T47D (cell line): ENCODE data around the gene EFEMP1.

ENCODE experiments used
- DNase-seq, 2 experiments: peaks; one replicate each; pipeline versions ENCODE4 v3.0.0 to v3.0.0-alpha.2; 2011 to 2012; ENCODE audit warnings: low read depth in 1 of 2, low spot score in 1 of 2
- JUND ChIP-seq: IDR thresholded peaks from 2 replicates; pipeline ENCODE4 v1.6.1; 2012; ENCODE audit warnings: low read depth
- in situ Hi-C: cut with HindIII; loops from 2 replicates; pipeline ENCODE4 v1.10.0; 2016; ENCODE audit warnings: low sequenced_read_pairs, low pct_unique_long_range_greater_than_20kb

Gene EFEMP1

DNA sequence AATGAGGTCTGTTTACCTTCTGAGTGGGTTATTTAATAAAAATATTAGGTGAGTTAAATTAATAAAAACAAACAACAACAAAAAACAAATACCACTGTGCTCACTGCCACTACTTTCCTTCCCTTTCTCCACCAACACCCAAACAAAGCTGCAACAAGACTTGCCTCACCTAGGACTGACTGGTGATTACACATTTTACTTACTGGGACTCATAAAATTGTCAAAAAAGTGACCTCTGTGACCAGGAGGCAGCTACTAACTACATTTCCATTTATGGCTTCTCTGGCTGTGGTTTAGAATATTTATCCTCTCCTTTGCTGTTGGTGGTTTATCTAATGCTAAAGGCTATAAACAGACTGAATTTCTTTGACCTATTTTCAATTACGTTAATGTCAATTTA, 39.8 kb downstream of the EFEMP1 start:
- in situ Hi-C loops, result no loop called here
- DNase-seq, result no peak
- no peak for TF ChIP-seq JUND

DNA sequence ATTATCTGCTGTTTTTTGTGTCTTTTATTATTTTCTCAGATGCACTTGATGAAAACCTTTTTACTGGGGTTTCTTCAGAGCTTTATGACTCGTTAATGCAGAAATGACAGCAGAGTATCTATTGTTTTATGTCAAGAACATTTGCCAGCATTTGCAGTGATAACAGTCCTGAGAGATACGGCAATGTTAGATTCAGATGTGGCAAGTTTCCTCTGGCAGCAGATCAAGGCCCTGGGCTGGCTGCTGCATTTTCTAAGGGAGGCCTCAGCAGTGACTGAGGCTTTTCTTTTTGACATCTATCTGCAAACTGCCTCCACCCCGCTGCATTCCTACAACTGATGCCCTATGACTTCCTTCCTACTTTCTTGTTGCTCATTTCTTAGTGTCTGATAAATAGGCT, 40.2 kb downstream of the EFEMP1 start:
- in situ Hi-C loops, result no loop called here
- DNase-seq, result no peak
- no peak for TF ChIP-seq JUND

DNA sequence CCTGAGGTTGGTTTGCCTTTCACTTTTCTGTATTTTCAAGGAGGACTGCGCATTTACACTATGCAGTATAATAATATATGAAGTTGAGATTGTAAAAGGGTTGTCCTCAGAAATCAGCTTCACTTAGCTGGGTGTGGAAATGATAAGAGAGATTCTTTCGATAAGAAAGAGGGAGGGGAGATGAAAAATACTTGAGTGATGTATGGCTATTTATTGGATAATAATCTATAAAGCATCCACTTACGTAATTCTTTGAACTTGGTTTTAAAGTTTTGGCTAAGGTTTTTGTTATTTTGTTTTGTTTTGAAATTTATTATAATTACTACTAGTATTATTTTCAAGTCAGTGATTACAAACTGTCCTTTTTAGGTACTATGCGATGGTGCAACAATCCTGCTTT, 40.6 kb downstream of the EFEMP1 start:
- in situ Hi-C loops, result no loop called here
- DNase-seq, result no peak
- TF ChIP-seq JUND, result no peak

DNA sequence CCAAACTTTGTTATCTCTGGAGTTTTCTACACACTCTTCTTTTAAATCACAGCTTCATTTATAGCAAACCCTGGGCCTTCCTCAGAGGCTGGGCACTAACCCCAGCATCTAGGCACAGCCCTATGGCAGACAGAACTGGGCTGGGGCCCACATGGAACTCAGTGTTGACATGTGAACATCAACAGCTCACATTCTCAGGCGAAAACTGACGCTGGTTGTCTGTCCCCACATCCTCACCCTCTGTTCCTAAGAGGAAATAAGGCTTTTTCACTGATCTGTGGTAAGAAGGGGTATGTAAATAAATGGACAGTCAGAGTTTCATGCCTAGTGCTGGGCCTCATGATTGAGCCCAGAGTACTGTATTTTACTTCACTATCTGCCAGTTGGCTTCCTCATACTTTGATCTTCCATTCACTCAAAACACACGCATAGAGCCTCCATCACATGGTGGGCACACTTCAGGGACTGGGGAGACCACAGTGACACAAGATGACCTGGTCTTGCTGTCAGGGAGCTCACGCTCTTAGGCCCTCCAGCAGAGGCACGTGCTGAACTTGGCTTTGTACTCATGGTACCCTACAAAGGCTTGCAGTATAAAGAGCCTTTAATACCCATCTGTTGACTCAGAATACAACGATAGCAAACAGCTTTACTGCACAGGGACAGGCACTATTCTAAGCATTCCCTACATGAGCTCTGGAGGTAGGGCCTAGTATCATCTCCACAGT, 43.0 kb downstream of the EFEMP1 start:
- in situ Hi-C loops, result no loop called here
- no peak for TF ChIP-seq JUND
- DNase-seq, result no peak

DNA sequence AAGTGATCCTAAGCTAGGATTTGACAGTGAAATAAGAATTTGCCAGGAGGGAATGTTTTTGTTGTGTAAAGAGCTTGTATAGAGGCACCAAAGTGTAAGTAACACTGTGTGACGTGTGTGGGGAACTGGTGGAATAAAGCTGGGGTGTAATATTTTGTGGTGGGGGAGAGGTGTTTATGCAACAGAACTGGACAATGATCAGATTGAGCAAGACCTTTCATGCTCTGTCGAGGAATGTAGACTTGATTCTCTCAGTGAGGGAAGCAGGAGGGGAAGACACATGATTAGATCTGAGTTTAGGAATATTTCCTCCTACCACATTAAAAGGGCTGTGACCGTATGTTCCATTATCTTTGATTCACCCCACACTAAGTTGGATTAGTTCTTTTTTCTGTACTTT, 43.6 kb downstream of the EFEMP1 start:
- no peak for DNase-seq
- in situ Hi-C loops, result no loop called here
- TF ChIP-seq JUND, result no peak

DNA sequence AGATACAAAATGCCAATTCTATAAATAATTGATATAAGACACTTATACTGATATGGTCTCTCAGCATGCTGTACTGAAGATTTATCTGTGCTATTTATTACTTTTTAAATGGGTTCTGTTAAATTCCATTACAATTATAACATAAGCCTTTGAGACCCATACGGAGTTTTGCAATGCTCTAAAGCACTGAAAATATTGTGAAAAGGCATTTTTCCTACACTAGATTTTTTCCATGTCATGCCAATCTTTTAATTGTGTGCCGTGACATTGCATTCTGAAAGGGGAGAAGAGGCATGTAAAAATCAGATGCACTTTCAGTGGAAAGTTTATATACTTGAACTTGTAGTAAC, 46.5 kb downstream of the EFEMP1 start:
- TF ChIP-seq JUND, result no peak

DNA sequence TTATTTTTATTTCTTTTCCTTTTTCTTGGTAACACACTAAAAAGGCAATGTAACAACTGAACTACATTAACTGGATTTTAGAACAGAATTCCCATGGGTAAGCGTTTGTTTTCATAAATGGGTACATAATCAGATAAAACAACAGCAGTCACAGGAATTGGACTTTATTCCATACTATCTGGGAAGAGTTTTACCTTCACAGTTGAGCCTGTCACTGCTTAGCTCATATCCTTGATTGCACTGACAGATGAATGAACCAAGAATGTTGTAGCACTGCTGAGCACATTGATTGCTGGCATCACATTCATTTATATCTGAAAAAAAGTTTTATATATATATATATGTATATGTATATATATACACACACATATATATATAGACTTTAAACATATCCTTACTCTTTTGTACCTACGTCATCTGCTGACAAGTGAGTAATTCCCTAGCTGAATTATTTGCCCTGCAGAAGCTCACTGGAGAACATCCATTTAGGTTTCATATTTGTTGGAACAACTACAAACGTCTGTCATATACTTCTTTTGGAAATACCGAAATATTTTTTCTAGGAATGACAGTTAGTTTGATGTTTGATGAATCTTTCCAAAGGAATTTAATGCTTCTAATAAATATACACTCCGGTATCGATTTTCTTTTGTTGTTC, 47.0 kb downstream of the EFEMP1 start:
- in situ Hi-C loops, result no loop called here
- no peak for TF ChIP-seq JUND
- no peak for DNase-seq

More for the DNA sequence above, 46.5 kb downstream of the EFEMP1 start:
- no peak for DNase-seq
- in situ Hi-C loops, result no loop called here

DNA sequence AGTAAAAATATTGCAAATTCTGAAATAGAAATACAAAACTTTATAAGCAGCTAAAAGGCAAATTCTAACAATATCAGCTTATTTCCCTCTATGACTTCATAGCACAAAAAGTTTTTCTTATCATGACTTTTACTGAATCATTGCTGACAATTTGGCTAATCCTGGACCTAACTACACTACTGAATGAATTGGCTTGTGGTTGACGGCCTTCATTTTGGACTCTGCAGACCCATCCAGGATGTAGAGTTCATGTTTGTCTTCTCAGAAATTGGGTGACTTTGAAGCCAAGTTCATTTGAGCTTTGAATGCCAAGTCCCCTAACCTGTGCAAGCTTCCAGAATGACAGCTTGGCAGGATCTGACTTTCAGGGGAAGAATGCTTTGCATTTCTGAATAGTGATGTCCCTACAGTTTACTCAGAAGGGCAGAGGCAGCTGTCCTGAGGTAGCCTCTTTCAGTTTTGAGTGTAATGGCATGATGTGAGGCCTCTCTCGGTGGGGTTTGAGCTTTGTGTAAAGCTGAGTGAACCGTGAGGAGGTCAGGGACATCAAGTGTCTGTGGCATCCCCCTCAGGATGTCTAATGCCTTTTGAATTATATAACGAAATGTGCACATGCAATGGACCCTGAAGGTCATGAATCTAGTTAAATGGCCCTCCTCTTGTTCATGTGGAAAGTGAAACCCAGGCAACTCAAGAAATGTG, 48.0 kb downstream of the EFEMP1 start:
- in situ Hi-C loops, result no loop called here
- TF ChIP-seq JUND, result no peak
- no peak for DNase-seq

DNA sequence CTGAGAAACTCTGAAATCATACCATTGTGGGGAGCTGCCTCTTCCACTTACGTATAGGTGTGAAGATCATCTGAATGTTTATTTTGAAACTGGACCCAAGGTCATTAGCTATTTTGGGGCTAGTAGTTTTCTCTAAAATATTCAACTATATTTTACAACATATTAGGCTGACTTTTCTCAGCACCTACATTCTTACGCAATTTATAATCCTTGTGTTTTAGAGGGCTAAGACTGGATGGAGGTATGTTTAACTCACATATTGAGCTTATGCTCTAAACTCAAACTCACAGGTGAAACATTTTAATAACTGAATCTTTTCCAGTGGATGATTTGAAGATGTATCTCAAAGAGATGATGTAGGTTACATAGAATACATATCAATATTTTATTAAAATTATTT, 49.2 kb downstream of the EFEMP1 start:
- in situ Hi-C loops, result no loop called here
- no peak for TF ChIP-seq JUND
- DNase-seq, result no peak

DNA sequence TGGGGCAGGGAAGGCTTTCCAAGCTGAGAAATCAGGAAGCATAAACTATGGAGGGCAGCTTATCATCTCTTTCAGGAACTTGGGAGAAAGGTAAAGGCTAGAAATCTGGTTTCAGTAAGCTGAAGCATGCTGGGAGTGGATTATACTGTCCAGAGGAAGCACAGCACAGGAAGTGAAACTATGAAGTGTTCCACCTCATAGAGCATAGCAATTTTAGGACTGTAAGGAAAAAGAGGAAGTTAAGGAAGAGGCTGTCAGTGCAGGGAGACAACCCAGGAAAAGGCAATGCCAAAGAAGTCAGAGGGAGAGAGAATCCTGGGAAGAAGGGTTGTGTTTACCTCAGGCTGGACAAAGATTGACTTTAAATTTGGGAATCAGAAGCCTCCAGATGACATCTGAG, 51.9 kb downstream of the EFEMP1 start:
- TF ChIP-seq JUND, result no peak
- in situ Hi-C loops, result no loop called here
- DNase-seq, result no peak

DNA sequence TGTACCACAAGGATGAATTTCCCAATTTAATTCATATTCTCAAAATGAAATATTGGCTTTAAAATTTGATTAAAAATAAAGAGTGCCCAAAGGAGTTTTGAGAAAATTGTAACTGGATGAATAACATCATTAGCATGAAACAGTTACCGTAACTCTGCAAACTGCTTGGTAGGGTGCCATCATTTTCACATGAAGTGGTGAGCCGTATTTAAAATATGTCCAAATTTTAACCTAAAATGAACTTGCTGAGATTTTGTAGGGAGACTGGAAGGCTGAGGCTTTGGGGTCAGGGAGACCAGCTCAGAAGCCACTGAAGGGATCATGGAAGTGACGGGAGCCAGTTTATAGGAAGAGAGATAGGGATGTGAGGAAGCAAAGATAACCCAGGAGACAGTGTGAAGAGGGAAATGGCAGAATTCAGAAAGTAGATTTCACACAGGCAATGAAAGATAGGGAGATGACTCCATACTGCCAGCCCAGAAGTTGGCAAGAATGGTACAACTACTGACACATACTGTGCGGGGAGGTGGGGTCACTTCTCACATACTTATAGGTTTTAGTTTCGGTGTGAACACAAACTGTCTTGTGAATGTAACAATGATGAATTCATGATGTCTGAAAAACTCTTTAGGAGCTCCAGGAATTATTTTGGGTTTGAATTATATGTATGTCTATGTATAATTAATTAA, 53.8 kb downstream of the EFEMP1 start:
- TF ChIP-seq JUND, result no peak
- no peak for DNase-seq
- in situ Hi-C loops, result no loop called here

DNA sequence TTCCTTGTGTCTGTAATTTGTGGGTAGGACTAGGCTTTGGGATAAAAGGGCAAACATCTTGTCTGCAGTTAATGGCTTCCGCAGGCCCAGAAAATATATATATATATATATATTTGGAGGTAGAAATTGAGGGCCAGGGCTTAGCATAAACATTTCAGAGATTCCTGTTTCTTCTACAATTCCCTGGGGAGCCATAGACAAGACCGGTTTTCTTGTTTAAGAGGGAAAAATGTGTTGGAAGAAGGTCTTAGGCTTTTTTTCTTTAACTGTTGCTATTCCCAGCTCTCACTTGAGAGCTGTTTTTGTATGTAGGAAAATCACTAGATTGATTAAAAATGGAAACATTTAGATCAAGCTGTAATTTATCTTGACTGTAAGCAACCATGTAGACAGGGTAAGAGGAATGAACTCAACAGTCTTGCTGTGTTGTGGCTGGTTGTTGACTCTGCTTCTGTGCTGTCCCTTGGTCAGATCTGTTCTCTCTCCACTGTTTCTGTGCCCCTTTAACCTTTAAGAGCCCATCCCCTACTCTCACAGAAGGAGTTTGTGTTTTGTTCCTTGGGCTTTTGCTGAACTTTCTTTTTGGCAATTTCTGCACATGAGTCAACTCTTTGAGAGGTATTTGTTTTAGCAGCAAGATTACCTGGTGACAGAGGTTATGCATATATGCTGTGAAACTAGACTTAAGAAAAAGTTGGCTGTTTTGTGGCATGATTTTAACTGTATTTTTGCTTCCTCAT, 58.3 kb downstream of the EFEMP1 start:
- no peak for DNase-seq
- in situ Hi-C loops, result no loop called here
- no peak for TF ChIP-seq JUND
